A549 (cell line): ENCODE results near the gene MORC2. TPM values are rescaled to one million over a fixed set of nuclear protein-coding genes. Genes with fewer than 3 reads are reported as not detected.

Source experiments
- ATAC-seq, 2 experiments: fragments of 200-7000 bp in 1 of 2; fragments of >200 bp in 1 of 2; cut with Nextera tagmentation in 1 of 2; cut with Tn5 transposase in 1 of 2; 3 replicates each; pipeline versions ENCODE4 v1.8.0 to v1.9.1; 2018 to 2020; ENCODE audit warnings: mild to moderate bottlenecking in 1 of 2, moderate library complexity in 1 of 2
- CTCF ChIA-PET: fragments of 300-600 bp; sonication (Branson Sonifier 250); formaldehyde crosslinking; extraction: SDS; loops from one replicate; lab custom pipeline; 2021; ENCODE audit warnings: antibody characterized with exemption, inconsistent platforms; lab: Yijun Ruan, JAX
- POLR2A ChIA-PET: fragments of 350-600 bp; formaldehyde crosslinking; extraction: SDS; loops from one replicate; lab custom pipeline; 2021; ENCODE audit warnings: antibody characterized with exemption, inconsistent platforms; lab: Yijun Ruan, JAX
- DNase-seq, 2 experiments: peaks; one replicate each; pipeline versions ENCODE4 v3.0.0 to v3.0.0-alpha.2; 2011 to 2016; ENCODE audit warnings: low read depth in 1 of 2, low spot score in 1 of 2
- FAIRE-seq: peaks from 2 replicates; lab custom pipeline; 2011; peaks lifted over from hg19 to GRCh38; lab: Jason Lieb, UNC
- H3K27ac ChIP-seq, 2 experiments: fragments of >200 bp; sonication (Bioruptor Twin); formaldehyde crosslinking; 3 replicates each; pipeline ENCODE4 v1.5.1; 2016 to 2017
- H3K4me1 ChIP-seq: fragments of >200 bp; sonication (Bioruptor Twin); formaldehyde crosslinking; 3 replicates; pipeline ENCODE4 v1.6.1; 2016
- H3K4me2 ChIP-seq: fragments of >200 bp; sonication (Bioruptor Twin); formaldehyde crosslinking; 3 replicates; pipeline ENCODE4 v1.6.1; 2016
- H3K4me3 ChIP-seq: fragments of >200 bp; sonication (Bioruptor Twin); formaldehyde crosslinking; 3 replicates; pipeline ENCODE4 v1.5.1; 2016
- H3K9me3 ChIP-seq: fragments of >200 bp; sonication (Bioruptor Twin); formaldehyde crosslinking; 3 replicates; pipeline ENCODE4 v1.6.1; 2016
- ATOH8 ChIP-seq: fragments of 250-450 bp; sonication (Bioruptor Pico); IDR thresholded peaks from 2 replicates; pipeline ENCODE4 v1.5.0; 2020; ENCODE audit warnings: low read depth, mild to moderate bottlenecking, moderate library complexity
- BCL3 ChIP-seq: fragments of >200 bp; sonication (Bioruptor Twin); formaldehyde crosslinking; IDR thresholded peaks from 3 replicates; pipeline ENCODE4 v1.6.1; 2016
- CHD2 ChIP-seq: fragments of 150-350 bp; IDR thresholded peaks from 2 replicates; pipeline ENCODE4 v1.6.1; 2014; ENCODE audit warnings: low read length; ENCODE audit not compliant: partially characterized antibody
- CTCF ChIP-seq: fragments of >200 bp; sonication (Bioruptor Twin); formaldehyde crosslinking; IDR thresholded peaks from 3 replicates; pipeline ENCODE4 v1.5.1; 2016
- EHMT2 ChIP-seq: fragments of 200-600 bp; sonication (generic); IDR thresholded peaks from 2 replicates; pipeline ENCODE4 v1.6.1; 2016; ENCODE audit warnings: antibody characterized with exemption, low read depth, mild to moderate bottlenecking, moderate library complexity
- FOSL2 ChIP-seq, 2 experiments: fragments of 450-650 bp in 1 of 2; fragments of >200 bp in 1 of 2; sonication (Bioruptor Twin) in 1 of 2; formaldehyde crosslinking; IDR thresholded peaks; 2 replicates each; pipeline versions ENCODE4 v1.5.0 to v1.6.1; 2016 to 2020; ENCODE audit warnings: mild to moderate bottlenecking in 1 of 2, moderate library complexity in 1 of 2
- FOXS1 ChIP-seq: fragments of 250-450 bp; sonication (Bioruptor Pico); IDR thresholded peaks from 2 replicates; pipeline ENCODE4 v1.5.0; 2020; ENCODE audit warnings: mild to moderate bottlenecking, moderate library complexity
- GATA3 ChIP-seq: IDR thresholded peaks from 2 replicates; pipeline ENCODE4 v1.6.1; 2012; ENCODE audit warnings: borderline replicate concordance
- HDAC2 ChIP-seq: fragments of 200-600 bp; sonication (generic); IDR thresholded peaks from 2 replicates; pipeline ENCODE4 v1.6.1; 2016
- HMGXB4 ChIP-seq: fragments of 250-450 bp; sonication (Bioruptor Pico); IDR thresholded peaks from 2 replicates; pipeline ENCODE4 v1.5.0; 2021; ENCODE audit warnings: mild to moderate bottlenecking, moderate library complexity, borderline replicate concordance
- HOXB5 ChIP-seq: fragments of 250-450 bp; sonication (Bioruptor Pico); IDR thresholded peaks from 2 replicates; pipeline ENCODE4 v1.5.0; 2020; ENCODE audit warnings: mild to moderate bottlenecking, moderate library complexity
- KDM1A ChIP-seq: fragments of 200-600 bp; sonication (generic); IDR thresholded peaks from 2 replicates; pipeline ENCODE4 v1.6.1; 2016; ENCODE audit warnings: low read depth, mild to moderate bottlenecking
- MAFK ChIP-seq: fragments of 450-650 bp; IDR thresholded peaks from 2 replicates; pipeline ENCODE4 v1.6.1; 2014; ENCODE audit not compliant: partially characterized antibody
- MAX ChIP-seq: IDR thresholded peaks from 2 replicates; pipeline ENCODE4 v1.6.1; 2012
- MYC ChIP-seq: IDR thresholded peaks from 2 replicates; pipeline ENCODE4 v1.6.1; 2012; ENCODE audit warnings: mild to moderate bottlenecking, inconsistent platforms, low read length, improper control_type of control experiment, borderline replicate concordance
- NPAS2 ChIP-seq: fragments of 250-450 bp; sonication (Bioruptor Pico); IDR thresholded peaks from 2 replicates; pipeline ENCODE4 v1.8.0; 2022; ENCODE audit warnings: mild to moderate bottlenecking, moderate library complexity, borderline replicate concordance
- PBX3 ChIP-seq: IDR thresholded peaks from 2 replicates; pipeline ENCODE4 v1.6.1; 2012
- POLR2A ChIP-seq: IDR thresholded peaks from 2 replicates; pipeline ENCODE4 v1.6.1; 2012; ENCODE audit warnings: mild to moderate bottlenecking, low read length
- RAD21 ChIP-seq, 2 experiments: fragments of >200 bp in 1 of 2; sonication (Bioruptor Twin) in 1 of 2; formaldehyde crosslinking in 1 of 2; IDR thresholded peaks in 1 of 2; conservative IDR thresholded peaks in 1 of 2; 2 replicates in 1 of 2; 3 replicates in 1 of 2; pipeline ENCODE4 v1.6.1; 2012 to 2018; ENCODE audit warnings: inconsistent platforms in 1 of 2
- RFX5 ChIP-seq: fragments of 450-650 bp; IDR thresholded peaks from 2 replicates; pipeline ENCODE4 v1.7.1; 2014; ENCODE audit warnings: antibody characterized with exemption, mild to moderate bottlenecking, moderate library complexity
- SMC3 ChIP-seq: fragments of >200 bp; sonication (Bioruptor Twin); formaldehyde crosslinking; IDR thresholded peaks from 3 replicates; pipeline ENCODE4 v1.6.1; 2018; ENCODE audit warnings: inconsistent platforms
- TFCP2L1 ChIP-seq: fragments of 250-450 bp; sonication (Bioruptor Pico); IDR thresholded peaks from 2 replicates; pipeline ENCODE4 v1.5.0; 2021; ENCODE audit warnings: mild to moderate bottlenecking
- WGBS: methylation state at CpG from one replicate; pipeline ENCODE4 v1.1.6; 2017; ENCODE audit errors: missing lambda C conversion rate; 5-methylcytosine and 5-hydroxymethylcytosine counted together
- polyA plus RNA-seq, 4 experiments: library from polyadenylated mRNA; depleted of rRNA in 3 of 4; stranded (reverse); fragments of >200 nt; fragmentation: RNase III in 1 of 4; extraction: RNeasy Plus Mini Kit Qiagen cat#74134 plus additional on column Dnase treatment in 1 of 4; gene quantifications; 2 replicates in 3 of 4; 3 replicates in 1 of 4; pipeline ENCODE4 v1.2.3, GENCODE V29; 2011 to 2017

The MORC2 gene
- polyA plus RNA-seq, 2 of the 4 experiments (the other 2 are of a cell fraction), result 14.8 to 16.0 TPM

- Histone ChIP-seq H3K4me3 (no peak overlapping the region), H3K9me3 (peaks cover 6% of the 10 kb centered on the region; the same call in 2 of the 3 replicates), H3K4me2 (no peak overlapping the region), H3K4me1 (peaks cover 14% of the 10 kb centered on the region; the same call in 1 of the 3 replicates), H3K27ac (peak overlapping the region in 1 of 2 experiments; percentile 60; a peak in 2 of 6 replicates)
- DNase-seq (no peak), FAIRE-seq (no peak), ATAC-seq (no peak)
- ChIA-PET POLR2A (no interaction called here), CTCF (interaction anchor here (0.8 to 9.6 kb wide), 10 partner anchors 9 to 333 kb away, joined by 3 to 138 read pairs (median 9); no protein-coding TSS in a partner anchor)
- TF ChIP-seq HOXB5 (CRISPR knock-in tag) (no peak), HMGXB4 (CRISPR knock-in tag) (no peak), PBX3 (no peak), MAFK (no peak), HDAC2 (no peak), POLR2A (no peak), GATA3 (no peak), RAD21 (conservative IDR thresholded peaks at IDR 0.05 in 1 of 2, IDR thresholded peaks at IDR 0.05 in 1 of 2) (no peak), KDM1A (no peak), EHMT2 (no peak), RFX5 (no peak), CTCF (no peak), FOXS1 (no peak), NPAS2 (CRISPR knock-in tag) (no peak), ATOH8 (CRISPR knock-in tag) (no peak), MYC (no peak), MAX (no peak), FOSL2 (IDR thresholded peaks at IDR 0.05) (no peak), FOSL2 (CRISPR knock-in tag; IDR thresholded peaks at IDR 0.05) (no peak)
- 95% methylated on average over 6 of the region's 7 CpGs for WGBS
Observed at GRCh38 chr22:30918761-30919160, 49.8 kb downstream of the MORC2 start.

GRCh38 chr22:30910358-30910757, 58.2 kb downstream of the MORC2 start:
- H3K4me2 ChIP-seq, result no peak overlapping the region
- no peak for ATAC-seq
- H3K9me3 ChIP-seq, result 0 out of 3 replicates have a peak, but pooled peaks cover 2% of the 10 kb centered on the region
- ChIA-PET POLR2A (no interaction called here), CTCF (interaction anchor here (2.5 to 5.0 kb wide), 2 partner anchors 11 to 147 kb away, joined by 11 to 43 read pairs; no protein-coding TSS in a partner anchor)
- WGBS, result 53% methylated on average over 2 of the region's 2 CpGs
- H3K4me3 ChIP-seq, result no peak overlapping the region
- FAIRE-seq, result no peak
- DNase-seq, result no peak
- no peak overlapping the region for H3K27ac ChIP-seq
- H3K4me1 ChIP-seq, result no peaks in the 10 kb centered on the region
- no peak for TF ChIP-seq MAFK
- TF ChIP-seq EHMT2, result no peak
- TF ChIP-seq TFCP2L1 (CRISPR knock-in tag), result no peak
- TF ChIP-seq FOXS1, result no peak
- no peak for TF ChIP-seq CHD2
- no peak for TF ChIP-seq HOXB5 (CRISPR knock-in tag)
- TF ChIP-seq BCL3, result no peak
- no peak for TF ChIP-seq SMC3
